GM21619 (cell line): ENCODE results near the gene CD47.

Experiments
- ATAC-seq: cut with Tn5 transposase; IDR thresholded peaks from one replicate; pipeline ENCODE4 v1.9.1; 2021; ENCODE audit not compliant: unreplicated experiment

The CD47 gene

GRCh38 chr3:108018552-108018951 lies 72.3 kb downstream of the CD47 start:
- no peak for ATAC-seq

GRCh38 chr3:108017587-108017986 lies 73.2 kb downstream of the CD47 start:
- ATAC-seq, result no peak

- ATAC-seq, result no peak
Measured at GRCh38 chr3:108014943-108015342, 75.9 kb downstream of the CD47 start.

GRCh38 chr3:108013141-108014055 lies 77.4 kb downstream of the CD47 start:
- ATAC-seq, result no peak

- ATAC-seq, result no peak
Measured at GRCh38 chr3:108012304-108012703, 78.5 kb downstream of the CD47 start.

- no peak for ATAC-seq
Measured at GRCh38 chr3:108011616-108012015, 79.2 kb downstream of the CD47 start.

DNA sequence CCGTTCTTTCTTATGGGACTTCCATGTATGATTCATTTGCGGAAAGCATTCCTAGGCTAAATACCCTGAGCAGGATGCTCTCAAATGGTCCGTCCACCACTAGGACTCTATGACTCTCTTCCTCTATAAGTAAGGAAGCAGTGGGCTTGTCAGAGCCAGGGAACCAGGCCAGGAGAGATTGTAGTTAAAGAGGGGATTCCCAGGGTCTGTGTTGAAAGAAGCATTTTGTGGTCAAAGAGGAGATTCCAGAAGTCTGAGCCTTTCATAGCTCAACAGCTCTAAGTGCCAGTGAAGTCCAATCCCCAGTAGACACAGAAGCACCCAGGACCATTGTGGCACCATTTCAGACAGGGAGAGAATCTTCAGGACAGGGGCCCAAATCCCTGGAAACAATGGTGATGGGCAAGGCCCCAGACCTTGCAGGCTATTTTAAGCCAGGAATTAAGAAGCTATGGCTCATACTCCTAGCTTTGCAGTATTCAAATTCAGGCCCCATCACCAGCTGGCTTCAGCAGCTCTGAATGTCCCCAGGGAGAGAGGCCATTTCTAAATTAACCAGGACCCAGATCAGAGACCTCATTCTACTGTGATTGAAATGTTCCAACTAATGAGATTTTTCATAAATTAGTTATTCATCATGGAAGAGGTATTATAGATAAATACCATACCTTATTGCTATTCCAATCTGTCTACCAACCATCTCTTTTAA lies 81.7 kb downstream of the CD47 start:
- no peak for ATAC-seq

DNA sequence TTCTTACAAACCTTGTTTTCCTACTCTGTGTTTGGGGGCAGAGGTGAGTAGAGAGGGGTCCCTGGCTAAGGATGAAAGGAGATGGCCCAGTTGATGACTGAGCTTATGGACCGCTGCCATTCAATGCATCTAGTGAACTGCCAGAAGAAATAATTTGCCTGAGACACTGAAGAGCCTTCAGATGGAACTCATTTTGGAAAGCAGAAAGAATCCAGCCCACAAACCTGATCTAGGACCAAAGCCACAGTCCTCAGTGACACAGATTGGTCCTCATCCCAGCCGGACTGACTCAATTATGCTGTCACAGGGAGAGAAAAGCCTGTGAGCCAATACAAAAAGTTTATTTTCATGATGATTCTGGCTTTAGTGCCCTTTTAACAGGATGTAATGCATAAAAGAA lies 82.7 kb downstream of the CD47 start:
- no peak for ATAC-seq

GRCh38 chr3:108006881-108007331 lies 83.9 kb downstream of the CD47 start:
- no peak for ATAC-seq

- no peak for ATAC-seq
Measured at GRCh38 chr3:108006077-108006771, 84.6 kb downstream of the CD47 start.

GRCh38 chr3:108004647-108005046 lies 86.2 kb downstream of the CD47 start:
- ATAC-seq, result no peak

- no peak for ATAC-seq
Measured at GRCh38 chr3:108001457-108001856, 89.4 kb downstream of the CD47 start.

- no peak for ATAC-seq
Measured at GRCh38 chr3:107999215-107999775, 91.5 kb downstream of the CD47 start.

DNA sequence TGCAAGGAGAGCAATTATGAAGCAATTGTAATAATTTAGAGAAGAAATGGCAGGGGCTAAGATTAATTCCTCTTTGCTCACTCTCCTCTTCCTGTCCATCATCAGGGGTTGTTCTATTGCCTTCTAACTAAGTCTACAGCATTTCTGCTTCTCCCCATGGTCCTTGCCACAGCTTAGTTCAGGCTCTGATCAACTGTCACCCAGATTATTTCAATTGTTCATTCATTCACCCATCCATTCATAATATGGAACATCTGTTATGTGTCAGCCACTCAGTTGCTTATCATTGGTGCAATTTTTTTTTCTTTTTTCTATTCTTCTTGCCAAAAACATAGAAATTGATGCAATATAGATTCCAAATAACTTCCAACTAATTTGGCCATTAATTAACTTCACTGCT lies 93.2 kb downstream of the CD47 start:
- ATAC-seq, result no peak

- no peak for ATAC-seq
Measured at GRCh38 chr3:107995823-107996222, 95.0 kb downstream of the CD47 start.

GRCh38 chr3:107994956-107995715 lies 95.7 kb downstream of the CD47 start:
- no peak for ATAC-seq

DNA sequence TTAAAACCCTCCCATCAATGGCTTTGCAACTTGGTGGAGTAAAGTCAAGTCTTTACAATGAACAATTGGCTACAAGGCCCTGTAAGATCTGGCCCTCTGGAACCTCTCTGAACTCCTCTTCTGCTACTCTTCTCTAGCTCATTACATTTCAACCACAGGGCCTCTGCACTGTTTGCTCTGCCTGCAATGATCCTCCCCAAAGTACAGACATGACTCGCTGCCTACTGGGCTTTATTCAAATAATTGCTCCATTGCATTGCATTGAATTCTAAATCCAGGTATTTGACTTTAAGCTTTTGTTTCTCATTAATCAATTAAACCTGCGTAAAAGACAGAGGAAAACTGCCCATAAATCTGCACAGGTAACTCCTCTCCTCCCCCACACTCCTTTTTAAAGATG lies 96.7 kb downstream of the CD47 start:
- no peak for ATAC-seq

DNA sequence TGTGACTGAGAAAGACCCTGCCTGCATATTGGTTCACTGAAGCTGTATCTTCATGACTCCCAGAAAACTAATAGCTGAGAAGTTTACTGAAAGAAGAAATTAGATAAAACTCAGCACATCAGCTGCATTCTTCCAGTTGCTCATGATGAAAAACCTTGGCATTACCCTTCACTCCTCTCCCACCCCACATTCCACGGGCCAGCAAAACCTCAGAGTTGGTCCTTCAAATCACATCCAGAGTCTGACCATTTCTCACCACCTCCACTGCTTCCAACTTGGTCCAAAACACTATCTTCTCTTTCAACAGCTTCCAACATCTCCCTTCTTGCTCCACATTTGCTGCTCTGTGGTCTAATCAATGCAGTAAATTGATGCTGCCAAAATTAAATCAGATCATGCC lies 97.1 kb downstream of the CD47 start:
- no peak for ATAC-seq
